D721Med (cell line): ENCODE measurements around the gene GPC6.

Experiments used
- DNase-seq: peaks from one replicate; pipeline ENCODE4 v3.0.0; 2011; ENCODE audit warnings: low spot score; ENCODE audit not compliant: insufficient read length
- FAIRE-seq: peaks from 2 replicates; lab custom pipeline; 2011; peaks lifted over from hg19 to GRCh38; lab: Jason Lieb, UNC
- CTCF ChIP-seq: IDR thresholded peaks from 2 replicates; pipeline ENCODE4 v1.5.1; 2012; ENCODE audit warnings: mild to moderate bottlenecking, control low read depth; ENCODE audit not compliant: insufficient read depth; ENCODE audit errors: missing control alignments

Gene GPC6

GRCh38 chr13:93254775-93255174 lies 28.2 kb downstream of the GPC6 start:
- TF ChIP-seq CTCF, result no peak
- FAIRE-seq (no peak), DNase-seq (no peak)

- DNase-seq (no peak), FAIRE-seq (peak; percentile 56)
- no peak for TF ChIP-seq CTCF
These were observed 30.4 kb downstream of the GPC6 start for GRCh38 chr13:93256998-93257397.

- no peak for DNase-seq
- FAIRE-seq, result no peak
- no peak for TF ChIP-seq CTCF
These were observed 33.0 kb downstream of the GPC6 start for GRCh38 chr13:93259527-93260080.

- FAIRE-seq (peak; percentile 64), DNase-seq (no peak)
- TF ChIP-seq CTCF, result no peak
These were observed 34.0 kb downstream of the GPC6 start for GRCh38 chr13:93260591-93260990.

GRCh38 chr13:93262729-93263345 lies 36.2 kb downstream of the GPC6 start:
- DNase-seq, result no peak
- no peak for FAIRE-seq
- TF ChIP-seq CTCF, result no peak

GRCh38 chr13:93264876-93265275 lies 38.3 kb downstream of the GPC6 start:
- TF ChIP-seq CTCF, result no peak
- FAIRE-seq, result no peak
- DNase-seq, result no peak

- FAIRE-seq, result no peak
- no peak for TF ChIP-seq CTCF
- no peak for DNase-seq
These were observed 39.2 kb downstream of the GPC6 start for GRCh38 chr13:93265800-93266199.
